Hepatocyte (in vitro differentiated cells): ENCODE results near the gene KCNQ1. TPM values are rescaled to one million over a fixed set of nuclear protein-coding genes. Genes with fewer than 3 reads are reported as not detected.
A peak's percentile ranks its signal among the peaks of the same experiment; 100 is the strongest.

Source experiments
- DNase-seq: peaks from one replicate; pipeline ENCODE4 v3.0.0-alpha.2; 2016; ENCODE audit warnings: low spot score
- H2AFZ ChIP-seq: fragments of 200-600 bp; sonication (generic); 2 replicates; pipeline ENCODE4 v1.6.0; 2016; ENCODE audit warnings: antibody characterized with exemption, mild to moderate bottlenecking
- H3K27ac ChIP-seq: fragments of 200-600 bp; sonication (generic); 2 replicates; pipeline ENCODE4 v1.5.1; 2016; ENCODE audit warnings: mild to moderate bottlenecking
- H3K27me3 ChIP-seq: fragments of 200-600 bp; sonication (generic); 2 replicates; pipeline ENCODE4 v1.6.1; 2016
- H3K36me3 ChIP-seq: fragments of 200-600 bp; sonication (generic); replicated peaks from 2 replicates; pipeline ENCODE4 v1.5.1; 2016; ENCODE audit warnings: low read depth; ENCODE audit not compliant: insufficient read depth
- H3K4me1 ChIP-seq: fragments of 200-600 bp; sonication (generic); 2 replicates; pipeline ENCODE4 v1.5.1; 2016; ENCODE audit warnings: mild to moderate bottlenecking, moderate library complexity; ENCODE audit not compliant: insufficient read depth
- H3K4me2 ChIP-seq: fragments of 200-600 bp; sonication (generic); 2 replicates; pipeline ENCODE4 v1.6.0; 2016
- H3K4me3 ChIP-seq: fragments of 200-600 bp; sonication (generic); 2 replicates; pipeline ENCODE4 v1.5.1; 2016; ENCODE audit warnings: mild to moderate bottlenecking
- H3K79me2 ChIP-seq: fragments of 200-600 bp; sonication (generic); 2 replicates; pipeline ENCODE4 v1.6.0; 2017; ENCODE audit warnings: mild to moderate bottlenecking
- H3K9me2 ChIP-seq: fragments of 200-600 bp; sonication (generic); replicated peaks from 2 replicates; pipeline ENCODE4 v1.6.0; 2017; ENCODE audit warnings: mild to moderate bottlenecking; ENCODE audit not compliant: insufficient read depth
- H3K9me3 ChIP-seq: fragments of 200-600 bp; sonication (generic); 2 replicates; pipeline ENCODE4 v1.5.1; 2016; ENCODE audit warnings: low read depth, mild to moderate bottlenecking
- H4K20me1 ChIP-seq: fragments of 200-600 bp; sonication (generic); 2 replicates; pipeline ENCODE4 v1.6.0; 2016; ENCODE audit warnings: mild to moderate bottlenecking; ENCODE audit not compliant: insufficient read depth, poor library complexity, severe bottlenecking
- CTCF ChIP-seq: fragments of 200-600 bp; sonication (generic); IDR thresholded peaks from 2 replicates; pipeline ENCODE4 v1.5.1; 2016; ENCODE audit warnings: antibody characterized with exemption, mild to moderate bottlenecking; ENCODE audit not compliant: poor library complexity
- EZH2 ChIP-seq: fragments of 200-600 bp; sonication (generic); IDR thresholded peaks from 2 replicates; pipeline ENCODE4 v1.6.1; 2016; ENCODE audit warnings: antibody characterized with exemption, mild to moderate bottlenecking, borderline replicate concordance
- EZH2phosphoT487 ChIP-seq: fragments of 200-600 bp; sonication (generic); IDR thresholded peaks from one replicate; pipeline ENCODE4 v1.6.1; 2018; ENCODE audit warnings: antibody characterized with exemption, mild to moderate bottlenecking, low read depth, moderate library complexity; ENCODE audit not compliant: unreplicated experiment, severe bottlenecking
- WGBS: methylation state at CpG from one replicate; pipeline ENCODE4 v1.1.6; 2016; ENCODE audit warnings: low lambda C conversion rate; ENCODE audit errors: missing lambda C conversion rate; 5-methylcytosine and 5-hydroxymethylcytosine counted together
- polyA plus RNA-seq: library from polyadenylated mRNA; unstranded; fragments of >200 nt; fragmentation: Nextera tagmentation; extraction: Ambion mirVana; gene quantifications from 2 replicates; pipeline ENCODE4 v1.2.1, GENCODE V29; 2016
- total RNA-seq: library from RNA; depleted of rRNA; stranded (reverse); fragments of >200 nt; gene quantifications from 2 replicates; pipeline ENCODE4 v1.2.3, GENCODE V29; 2014

KCNQ1 gene
- total and polyA plus RNA-seq, 2 experiments from 2014 or later: 1.8 to 6.4 TPM

GRCh38 chr11:2835751-2836150 lies 390.9 kb downstream of the KCNQ1 start:
- Histone ChIP-seq H3K79me2 (no peaks in the 10 kb centered on the region), H3K9me2 (no peaks in the 10 kb centered on the region), H2AFZ (no peak overlapping the region), H3K27ac (peak overlapping the region; percentile 50), H4K20me1 (no peaks in the 10 kb centered on the region), H3K4me3 (no peak overlapping the region), H3K27me3 (no peaks in the 10 kb centered on the region), H3K36me3 (no peaks in the 10 kb centered on the region), H3K9me3 (no peaks in the 10 kb centered on the region), H3K4me1 (peaks cover 58% of the 10 kb centered on the region), H3K4me2 (no peak overlapping the region)
- WGBS: 84% methylated on average over 16 of the region's 17 CpGs
- DNase-seq: no peak
- TF ChIP-seq CTCF: no peak
- TF ChIP-seq EZH2: no peak
- TF ChIP-seq EZH2phosphoT487: no peak

GRCh38 chr11:2836315-2837095 lies 391.7 kb downstream of the KCNQ1 start:
- H2AFZ ChIP-seq: no peak overlapping the region
- no peaks in the 10 kb centered on the region for H3K36me3 ChIP-seq
- no peaks in the 10 kb centered on the region for H4K20me1 ChIP-seq
- no peak overlapping the region for H3K4me2 ChIP-seq
- TF ChIP-seq EZH2phosphoT487: no peak
- TF ChIP-seq CTCF: no peak
- no peak for TF ChIP-seq EZH2
- 78% methylated on average over 23 of the region's 23 CpGs for WGBS
- no peak for DNase-seq
- no peaks in the 10 kb centered on the region for H3K79me2 ChIP-seq
- H3K9me2 ChIP-seq: no peaks in the 10 kb centered on the region
- H3K27ac ChIP-seq: peak overlapping the region; percentile 90
- no peak overlapping the region for H3K4me3 ChIP-seq
- no peaks in the 10 kb centered on the region for H3K9me3 ChIP-seq
- H3K27me3 ChIP-seq: no peaks in the 10 kb centered on the region
- peaks cover 58% of the 10 kb centered on the region for H3K4me1 ChIP-seq

GRCh38 chr11:2837096-2837601 lies 392.3 kb downstream of the KCNQ1 start:
- WGBS: 19% methylated on average over 19 of the region's 20 CpGs
- Histone ChIP-seq H3K27ac (peak overlapping the region; percentile 96), H3K36me3 (no peaks in the 10 kb centered on the region), H3K9me3 (no peaks in the 10 kb centered on the region), H3K4me1 (peaks cover 58% of the 10 kb centered on the region), H3K9me2 (no peaks in the 10 kb centered on the region), H2AFZ (no peak overlapping the region), H4K20me1 (no peaks in the 10 kb centered on the region), H3K79me2 (no peaks in the 10 kb centered on the region), H3K4me3 (no peak overlapping the region), H3K4me2 (peak overlapping the region; percentile 63), H3K27me3 (no peaks in the 10 kb centered on the region)
- TF ChIP-seq EZH2phosphoT487 (no peak), CTCF (peak; percentile 42)
- DNase-seq: peak; percentile 96
